Right lobe of liver (tissue), 6 donors: ENCODE results near the gene PARVB. TPM values are rescaled to one million over a fixed set of nuclear protein-coding genes. Genes with fewer than 3 reads are reported as not detected.

ENCODE experiments used
- ATAC-seq, 4 donors: fragments of 200-7000 bp; cut with Tn5 transposase; one replicate each; pipeline ENCODE4 v1.9.1; 2020; ENCODE audit warnings: mild to moderate bottlenecking in 4 of 4, moderate library complexity in 4 of 4
- DNase-seq, 3 donors: peaks; one replicate each; pipeline ENCODE4 v3.0.0-alpha.2; 2020
- H3K27ac ChIP-seq, 3 donors: fragments of 200-600 bp; one replicate each; pipeline ENCODE4 v1.8.0; 2022
- H3K27me3 ChIP-seq, 2 donors: fragments of 200-600 bp; one replicate each; pipeline ENCODE4 v1.8.0; 2022
- H3K36me3 ChIP-seq, 4 donors: fragments of 200-600 bp; sonication (generic) in 1 of 4; one replicate each; pipeline versions ENCODE4 v1.5.1 to v1.8.0; 2017 to 2022; ENCODE audit warnings: control low read depth in 1 of 4
- H3K4me1 ChIP-seq, 4 donors: fragments of 200-600 bp; sonication (generic) in 1 of 4; one replicate each; pipeline versions ENCODE4 v1.5.1 to v1.8.0; 2017 to 2022; ENCODE audit warnings: control low read depth in 1 of 4
- H3K4me3 ChIP-seq, 3 donors: fragments of 200-600 bp; one replicate each; pipeline ENCODE4 v1.8.0; 2022
- H3K9me3 ChIP-seq, 4 donors: fragments of 200-600 bp; sonication (generic) in 1 of 4; one replicate each; pipeline versions ENCODE4 v1.5.1 to v1.8.0; 2017 to 2022; ENCODE audit warnings: control low read depth in 1 of 4
- POLR2A ChIP-seq: fragments of 450-650 bp; IDR thresholded peaks from one replicate; pipeline ENCODE4 v1.6.1; 2017; ENCODE audit warnings: antibody characterized with exemption, mild to moderate bottlenecking
- WGBS: methylation state at CpG from one replicate; pipeline ENCODE4 v1.1.6; 2018; ENCODE audit warnings: low coverage, low lambda C conversion rate; ENCODE audit not compliant: insufficient coverage; ENCODE audit errors: missing lambda C conversion rate; 5-methylcytosine and 5-hydroxymethylcytosine counted together
- intact Hi-C, 2 donors: fragments of 100-400 bp; cut with DNase I; formaldehyde crosslinking; loops; one replicate each; pipeline versions ENCODE4 v1.11.2 to v1.14.1; 2022
- total RNA-seq, 6 experiments: library from RNA; depleted of rRNA in 2 of 6; stranded (reverse); fragments of >200 nt in 2 of 6; fragmentation: NEBNext Ultra II Directional in 3 of 6; extraction: Animal tissue kit (Norgen Biotek cat#: 25700) in 3 of 6; gene quantifications; one replicate each; pipeline versions ENCODE4 v1.1.0 to v1.2.4, GENCODE V29; 2016 to 2023
- TF ChIP-seq, protein P1 (sequence below), 4 donors: fragments of 200-600 bp in 3 of 4; fragments of 450-650 bp in 1 of 4; IDR thresholded peaks; one replicate each; pipeline versions ENCODE4 v1.5.1 to v1.8.0; 2016 to 2022; ENCODE audit warnings: antibody characterized with exemption in 4 of 4, mild to moderate bottlenecking in 2 of 4
- donor health status: DM: no; HTN: yes; CAD: no.
- donor health status: DM: no; HTN: no; CAD: no.
- donor health status: DM: no; HTN: no; CAD: no.
- donor health status: DM: no; HTN: yes; CAD: no.
- donor health status: DM: no; HTN: yes; CAD: no.

PARVB gene
- total RNA-seq, 6 experiments from 2014 or later = 14.2 to 21.3 (median 15.2) TPM

DNA sequence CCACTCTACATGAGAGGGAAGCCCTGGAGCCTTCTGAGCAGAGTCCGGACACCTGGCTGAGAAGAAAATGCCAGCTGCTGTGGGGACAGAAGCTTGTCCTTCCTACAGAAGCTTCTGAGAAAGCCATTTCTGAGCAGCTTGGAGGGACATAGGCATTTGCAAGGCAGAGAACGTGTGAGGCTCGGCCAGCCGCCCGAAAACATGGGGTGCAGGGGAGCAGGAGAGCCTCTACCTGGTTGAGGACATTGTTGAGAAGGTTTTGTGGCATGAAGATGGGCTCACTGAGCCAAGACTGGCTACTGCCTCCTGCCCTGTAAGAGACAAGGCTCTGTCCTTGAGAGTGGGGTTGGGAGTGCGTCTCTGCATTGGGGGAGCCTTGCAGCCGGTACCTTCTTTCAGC is 43.5 kb upstream of the PARVB start:
- intact Hi-C loops = no loop called here

GRCh38 chr22:43980996-43981395 is 43.1 kb upstream of the PARVB start:
- Histone ChIP-seq H3K9me3 (no peaks in the 10 kb centered on the region), H3K4me1 (no peaks in the 10 kb centered on the region), H3K27me3 (no peaks in the 10 kb centered on the region), H3K27ac (no peak overlapping the region), H3K4me3 (no peak overlapping the region), H3K36me3 (peaks cover 0 to 77% (median 39%) of the 10 kb centered on the region in 4 donors)
- TF ChIP-seq POLR2A = no peak
- TF ChIP-seq, protein P1, sequence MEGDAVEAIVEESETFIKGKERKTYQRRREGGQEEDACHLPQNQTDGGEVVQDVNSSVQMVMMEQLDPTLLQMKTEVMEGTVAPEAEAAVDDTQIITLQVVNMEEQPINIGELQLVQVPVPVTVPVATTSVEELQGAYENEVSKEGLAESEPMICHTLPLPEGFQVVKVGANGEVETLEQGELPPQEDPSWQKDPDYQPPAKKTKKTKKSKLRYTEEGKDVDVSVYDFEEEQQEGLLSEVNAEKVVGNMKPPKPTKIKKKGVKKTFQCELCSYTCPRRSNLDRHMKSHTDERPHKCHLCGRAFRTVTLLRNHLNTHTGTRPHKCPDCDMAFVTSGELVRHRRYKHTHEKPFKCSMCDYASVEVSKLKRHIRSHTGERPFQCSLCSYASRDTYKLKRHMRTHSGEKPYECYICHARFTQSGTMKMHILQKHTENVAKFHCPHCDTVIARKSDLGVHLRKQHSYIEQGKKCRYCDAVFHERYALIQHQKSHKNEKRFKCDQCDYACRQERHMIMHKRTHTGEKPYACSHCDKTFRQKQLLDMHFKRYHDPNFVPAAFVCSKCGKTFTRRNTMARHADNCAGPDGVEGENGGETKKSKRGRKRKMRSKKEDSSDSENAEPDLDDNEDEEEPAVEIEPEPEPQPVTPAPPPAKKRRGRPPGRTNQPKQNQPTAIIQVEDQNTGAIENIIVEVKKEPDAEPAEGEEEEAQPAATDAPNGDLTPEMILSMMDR (IDR thresholded peaks at IDR 0.05) = no peak
- ATAC-seq = peak in 2 of 4 donors; percentile 27 to 57
- intact Hi-C loops = no loop called here
- no peak for DNase-seq
- 68% methylated on average over 10 of the region's 17 CpGs for WGBS

More for the DNA sequence above, 43.5 kb upstream of the PARVB start:
- H3K4me3 ChIP-seq = no peak overlapping the region
- H3K27ac ChIP-seq = no peak overlapping the region
- TF ChIP-seq, protein P1 (IDR thresholded peaks at IDR 0.05) = no peak
- no peak for TF ChIP-seq POLR2A
- H3K4me1 ChIP-seq = no peaks in the 10 kb centered on the region
- ATAC-seq (no peak), DNase-seq (no peak)
- no CpG with 5 or more reads among the region's 7 CpGs for WGBS
- peaks cover 0 to 80% (median 40%) of the 10 kb centered on the region in 4 donors for H3K36me3 ChIP-seq
- no peaks in the 10 kb centered on the region for H3K9me3 ChIP-seq
- no peaks in the 10 kb centered on the region for H3K27me3 ChIP-seq

- H3K4me3 ChIP-seq = no peak overlapping the region
- 95% methylated on average over 16 of the region's 16 CpGs for WGBS
- no peaks in the 10 kb centered on the region for H3K27me3 ChIP-seq
- no peaks in the 10 kb centered on the region for H3K4me1 ChIP-seq
- ATAC-seq (no peak), DNase-seq (no peak)
- peaks cover 0 to 81% (median 35%) of the 10 kb centered on the region in 4 donors for H3K36me3 ChIP-seq
- no peak for TF ChIP-seq POLR2A
- TF ChIP-seq, protein P1 (IDR thresholded peaks at IDR 0.05) = no peak
- H3K27ac ChIP-seq = no peak overlapping the region
- intact Hi-C loops = no loop called here
- H3K9me3 ChIP-seq = no peaks in the 10 kb centered on the region
Measured at GRCh38 chr22:43983808-43984207, 40.3 kb upstream of the PARVB start.

DNA sequence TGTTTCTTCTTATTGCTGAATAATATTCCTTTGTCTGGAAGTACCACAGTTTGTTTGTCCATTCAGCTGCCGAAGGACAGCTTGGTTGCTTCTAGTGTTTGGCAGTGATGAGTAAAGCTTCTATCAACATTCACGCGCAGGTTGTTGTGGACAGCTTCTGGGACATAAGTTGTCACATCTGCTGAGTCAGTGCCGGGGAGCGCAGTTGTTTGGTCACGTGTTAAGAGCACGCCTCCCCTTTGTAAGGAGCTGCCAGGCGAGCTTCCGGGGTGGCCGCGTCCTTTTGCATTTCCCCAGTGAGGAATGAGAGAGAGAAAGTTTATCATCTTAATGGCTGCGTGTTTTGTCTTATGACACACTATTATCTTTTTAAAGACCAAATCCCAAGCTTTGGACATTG is 38.6 kb upstream of the PARVB start:
- Histone ChIP-seq H3K4me3 (no peak overlapping the region), H3K4me1 (no peaks in the 10 kb centered on the region), H3K27me3 (no peaks in the 10 kb centered on the region), H3K9me3 (no peaks in the 10 kb centered on the region), H3K36me3 (peaks cover 0 to 89% (median 36%) of the 10 kb centered on the region in 4 donors), H3K27ac (no peak overlapping the region)
- ATAC-seq = no peak
- intact Hi-C loops = no loop called here
- 82% methylated on average over 4 of the region's 12 CpGs for WGBS
- no peak for DNase-seq
- TF ChIP-seq POLR2A = no peak
- TF ChIP-seq, protein P1 (IDR thresholded peaks at IDR 0.05) = no peak
